Measurements from ENCODE around the gene XNDC1N. TPM values are rescaled to one million over a fixed set of nuclear protein-coding genes. Genes with fewer than 3 reads are reported as not detected.

Gene XNDC1N
- total and polyA plus RNA-seq, 2 of the 13 experiments (the other 11 are each of a cell fraction or from before 2014, with no cell fraction given), result 3.4 to 7.5 TPM

- ATAC-seq (no peak), FAIRE-seq (no peak), DNase-seq (ENCODE audit: low spot score) (peak; percentile 22)
- Histone ChIP-seq H3K4me3 (replicated peaks in 1 of 3; ENCODE audit: insufficient read depth in 1 of 3, low read depth in 2 of 3, low read length in 3 of 3) (no peak overlapping the region), H3K27ac (ENCODE audit: extremely low read length, insufficient read depth, low read length) (peak overlapping the region; percentile 92), H3K4me1 (ENCODE audit: insufficient read depth, low read length) (peaks cover 71% of the 10 kb centered on the region), H3K9ac (ENCODE audit: insufficient read depth, low read depth, low read length) (no peak overlapping the region), H3K79me2 (ENCODE audit: insufficient read depth, low read length) (peaks cover 64% of the 10 kb centered on the region), H4K20me1 (ENCODE audit: insufficient read depth, low read length) (no peaks in the 10 kb centered on the region), H3K4me2 (ENCODE audit: low read depth, low read length) (no peak overlapping the region), H3K36me3 (replicated peaks in 1 of 2; ENCODE audit: control insufficient read depth in 1 of 2, insufficient read depth in 2 of 2, low read length in 2 of 2) (peaks cover 0 to 2% of the 10 kb centered on the region in 2 experiments; a peak in 3 of 5 replicates), H3K27me3 (ENCODE audit: control insufficient read depth in 1 of 2, insufficient read depth in 2 of 2, low read length in 2 of 2) (no peaks in the 10 kb centered on the region), H2AFZ (ENCODE audit: low read length) (no peak overlapping the region), H3K9me3 (ENCODE audit: low read length) (no peaks in the 10 kb centered on the region)
- CTCF ChIA-PET (ENCODE audit: low intra/inter-chr PET ratio, low total read pairs), result no interaction called here
- POLR2A ChIA-PET, result interaction anchor here (4.8 kb wide), 1 partner anchor 17 kb away, joined by 34 read pairs; the partner anchor contains the start of genes RNF121 and XNDC1N
- no TSS peak for BruUV-seq (replicated peaks)
- intact Hi-C loops (cut with micrococcal nuclease; ENCODE audit: unreplicated experiment), result no loop called here
- 63% methylated on average over 2 of the region's 2 CpGs for WGBS (ENCODE audit: low lambda C conversion rate)
- TF ChIP-seq ZNF562 (CRISPR knock-in tag; IDR thresholded peaks at IDR 0.05; ENCODE audit: borderline replicate concordance) (no peak), BRD4 (CRISPR knock-in tag; IDR thresholded peaks at IDR 0.05) (no peak), POLR2AphosphoS5 (IDR thresholded peaks at IDR 0.05; ENCODE audit: low read depth, low read length) (no peak), SALL2 (CRISPR knock-in tag; IDR thresholded peaks at IDR 0.05) (no peak), PRMT3 (CRISPR knock-in tag; IDR thresholded peaks at IDR 0.05; ENCODE audit: borderline replicate concordance, low read depth) (no peak), DNMT3B (CRISPR knock-in tag; conservative IDR thresholded peaks at IDR 0.05) (no peak), U2AF1 (optimal IDR thresholded peaks at IDR 0.05; ENCODE audit: low read depth, low read length) (no peak), ZSCAN30 (CRISPR knock-in tag; IDR thresholded peaks at IDR 0.05) (no peak), ZNF326 (CRISPR knock-in tag; IDR thresholded peaks at IDR 0.05; ENCODE audit: borderline replicate concordance) (no peak), ZNF768 (CRISPR knock-in tag; IDR thresholded peaks at IDR 0.05) (no peak), ZSCAN29 (CRISPR knock-in tag; conservative IDR thresholded peaks at IDR 0.05) (no peak), HOXD1 (CRISPR knock-in tag; IDR thresholded peaks at IDR 0.05) (no peak)
- TF ChIP-seq, protein P1, sequence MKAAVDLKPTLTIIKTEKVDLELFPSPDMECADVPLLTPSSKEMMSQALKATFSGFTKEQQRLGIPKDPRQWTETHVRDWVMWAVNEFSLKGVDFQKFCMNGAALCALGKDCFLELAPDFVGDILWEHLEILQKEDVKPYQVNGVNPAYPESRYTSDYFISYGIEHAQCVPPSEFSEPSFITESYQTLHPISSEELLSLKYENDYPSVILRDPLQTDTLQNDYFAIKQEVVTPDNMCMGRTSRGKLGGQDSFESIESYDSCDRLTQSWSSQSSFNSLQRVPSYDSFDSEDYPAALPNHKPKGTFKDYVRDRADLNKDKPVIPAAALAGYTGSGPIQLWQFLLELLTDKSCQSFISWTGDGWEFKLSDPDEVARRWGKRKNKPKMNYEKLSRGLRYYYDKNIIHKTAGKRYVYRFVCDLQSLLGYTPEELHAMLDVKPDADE (CRISPR knock-in tag; IDR thresholded peaks at IDR 0.05), result no peak
- in situ Hi-C loops (cut with HindIII; ENCODE audit: extremely low pct_ligation_motif_present, low pct_unique_long_range_greater_than_20kb), result no loop called here
These were observed 17.8 kb upstream of the XNDC1N start for GRCh38 chr11:71946144-71946571.
